Measurements from ENCODE around the gene JAZF1.
"Not testable (repeated sequence)": the region's sequence is repeated elsewhere in the genome, so short reads cannot be mapped to it uniquely, and the experiment has no call there.

JAZF1 gene

DNA sequence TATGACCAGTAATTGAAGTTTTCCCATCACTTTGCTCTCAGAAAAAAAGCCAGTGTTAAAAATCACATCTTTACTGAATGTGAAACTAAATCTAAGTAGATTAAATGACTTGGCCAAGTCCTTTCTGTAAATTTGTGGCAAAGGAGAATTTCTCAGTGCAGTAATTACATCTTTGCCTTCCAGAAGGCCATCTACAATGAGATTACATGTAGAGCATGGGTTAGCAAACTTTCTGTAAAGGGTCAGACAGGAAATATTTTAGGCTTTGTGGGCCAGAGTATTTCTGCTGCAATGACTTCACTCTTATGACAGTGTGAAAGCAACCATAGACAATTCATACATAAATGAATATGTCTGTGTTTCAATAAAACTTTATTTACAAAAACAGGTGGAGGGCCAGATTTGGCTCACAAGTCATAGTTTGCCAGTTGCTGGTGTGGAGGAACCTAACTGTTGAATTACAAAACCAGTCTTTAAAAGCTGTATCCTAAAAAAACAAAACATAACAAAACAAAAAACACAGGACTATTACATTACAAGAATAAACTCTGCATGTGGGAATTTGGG is 249.6 kb downstream of the JAZF1 start:
- H3K4me3 ChIP-seq (ENCODE audit: low read depth, low read length): no peak overlapping the region
- TF ChIP-seq, protein P1, sequence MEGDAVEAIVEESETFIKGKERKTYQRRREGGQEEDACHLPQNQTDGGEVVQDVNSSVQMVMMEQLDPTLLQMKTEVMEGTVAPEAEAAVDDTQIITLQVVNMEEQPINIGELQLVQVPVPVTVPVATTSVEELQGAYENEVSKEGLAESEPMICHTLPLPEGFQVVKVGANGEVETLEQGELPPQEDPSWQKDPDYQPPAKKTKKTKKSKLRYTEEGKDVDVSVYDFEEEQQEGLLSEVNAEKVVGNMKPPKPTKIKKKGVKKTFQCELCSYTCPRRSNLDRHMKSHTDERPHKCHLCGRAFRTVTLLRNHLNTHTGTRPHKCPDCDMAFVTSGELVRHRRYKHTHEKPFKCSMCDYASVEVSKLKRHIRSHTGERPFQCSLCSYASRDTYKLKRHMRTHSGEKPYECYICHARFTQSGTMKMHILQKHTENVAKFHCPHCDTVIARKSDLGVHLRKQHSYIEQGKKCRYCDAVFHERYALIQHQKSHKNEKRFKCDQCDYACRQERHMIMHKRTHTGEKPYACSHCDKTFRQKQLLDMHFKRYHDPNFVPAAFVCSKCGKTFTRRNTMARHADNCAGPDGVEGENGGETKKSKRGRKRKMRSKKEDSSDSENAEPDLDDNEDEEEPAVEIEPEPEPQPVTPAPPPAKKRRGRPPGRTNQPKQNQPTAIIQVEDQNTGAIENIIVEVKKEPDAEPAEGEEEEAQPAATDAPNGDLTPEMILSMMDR (IDR thresholded peaks at IDR 0.05; ENCODE audit: low read depth, low read length, missing control alignments): no peak

DNA sequence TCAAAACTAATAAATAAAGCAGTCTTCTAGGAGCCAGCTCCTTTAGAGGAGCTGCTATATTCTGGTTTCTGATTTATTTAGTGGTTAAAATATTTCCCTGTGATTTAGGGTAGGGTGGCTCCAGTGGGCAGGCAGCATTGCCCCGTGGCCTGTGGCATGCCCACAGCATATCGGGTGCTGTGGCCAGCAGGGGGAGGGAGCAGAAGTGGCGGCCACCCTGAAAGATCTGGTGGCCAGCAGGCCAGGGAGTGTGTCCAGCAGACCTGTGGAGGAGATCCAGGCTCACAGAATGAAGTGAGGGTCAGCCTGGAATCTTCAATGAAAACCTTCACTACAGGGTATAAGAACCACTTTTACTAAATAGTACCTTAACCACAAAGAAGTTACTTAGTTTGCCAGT is 251.5 kb downstream of the JAZF1 start:
- no peak overlapping the region for H3K4me3 ChIP-seq (ENCODE audit: low read depth, low read length)
- DNase-seq (ENCODE audit: low read depth): no peak
- TF ChIP-seq, protein P1 (IDR thresholded peaks at IDR 0.05; ENCODE audit: low read depth, low read length, missing control alignments): peak; percentile 2

More for the DNA sequence above, 249.6 kb downstream of the JAZF1 start:
- no peak for DNase-seq (ENCODE audit: low read depth)

DNA sequence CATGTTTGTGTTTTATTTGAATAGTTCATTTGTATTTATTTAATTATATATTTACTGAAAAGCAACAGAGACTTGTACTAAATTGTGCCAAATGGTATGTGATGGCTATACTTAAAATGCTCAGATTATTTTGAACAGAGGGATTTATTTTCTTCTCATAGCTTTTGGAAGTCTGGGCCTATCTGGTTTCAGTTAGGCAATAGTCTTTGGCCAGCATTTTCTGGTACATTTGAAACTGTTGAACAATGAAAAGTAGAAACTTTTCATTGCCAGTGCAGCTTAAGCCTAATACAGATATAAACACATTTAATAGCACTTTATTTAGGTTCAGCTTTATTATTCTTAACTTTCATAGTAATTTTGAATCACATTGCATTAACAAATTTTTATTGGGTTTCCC is 252.6 kb downstream of the JAZF1 start:
- DNase-seq (ENCODE audit: low read depth): no peak
- TF ChIP-seq, protein P1 (IDR thresholded peaks at IDR 0.05; ENCODE audit: low read depth, low read length, missing control alignments): no peak
- H3K4me3 ChIP-seq (ENCODE audit: low read depth, low read length): no peak overlapping the region

- H3K4me3 ChIP-seq (ENCODE audit: low read depth, low read length): no peak overlapping the region
- DNase-seq (ENCODE audit: low read depth): no peak
- TF ChIP-seq, protein P1 (IDR thresholded peaks at IDR 0.05; ENCODE audit: low read depth, low read length, missing control alignments): no peak
Measured at GRCh38 chr7:27925573-27926201, 254.9 kb downstream of the JAZF1 start.

DNA sequence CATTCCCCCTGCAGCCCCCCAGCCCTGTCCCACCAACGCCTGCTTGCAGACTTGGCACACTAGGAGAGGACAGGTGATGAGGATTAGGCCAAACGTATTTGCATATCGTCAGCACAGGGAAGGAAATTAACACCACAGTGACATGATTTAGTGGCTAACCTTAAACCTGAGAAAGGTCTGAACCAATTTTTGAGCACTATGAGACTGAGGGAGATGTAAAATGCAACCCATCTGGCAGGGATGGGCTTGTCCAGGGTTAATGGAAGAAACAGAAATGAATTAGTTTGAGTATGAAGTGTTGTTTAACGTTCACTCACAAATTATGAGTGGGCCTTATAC is 257.0 kb downstream of the JAZF1 start:
- no peak overlapping the region for H3K4me3 ChIP-seq (ENCODE audit: low read depth, low read length)
- no peak for DNase-seq (ENCODE audit: low read depth)
- TF ChIP-seq, protein P1 (IDR thresholded peaks at IDR 0.05; ENCODE audit: low read depth, low read length, missing control alignments): no peak

DNA sequence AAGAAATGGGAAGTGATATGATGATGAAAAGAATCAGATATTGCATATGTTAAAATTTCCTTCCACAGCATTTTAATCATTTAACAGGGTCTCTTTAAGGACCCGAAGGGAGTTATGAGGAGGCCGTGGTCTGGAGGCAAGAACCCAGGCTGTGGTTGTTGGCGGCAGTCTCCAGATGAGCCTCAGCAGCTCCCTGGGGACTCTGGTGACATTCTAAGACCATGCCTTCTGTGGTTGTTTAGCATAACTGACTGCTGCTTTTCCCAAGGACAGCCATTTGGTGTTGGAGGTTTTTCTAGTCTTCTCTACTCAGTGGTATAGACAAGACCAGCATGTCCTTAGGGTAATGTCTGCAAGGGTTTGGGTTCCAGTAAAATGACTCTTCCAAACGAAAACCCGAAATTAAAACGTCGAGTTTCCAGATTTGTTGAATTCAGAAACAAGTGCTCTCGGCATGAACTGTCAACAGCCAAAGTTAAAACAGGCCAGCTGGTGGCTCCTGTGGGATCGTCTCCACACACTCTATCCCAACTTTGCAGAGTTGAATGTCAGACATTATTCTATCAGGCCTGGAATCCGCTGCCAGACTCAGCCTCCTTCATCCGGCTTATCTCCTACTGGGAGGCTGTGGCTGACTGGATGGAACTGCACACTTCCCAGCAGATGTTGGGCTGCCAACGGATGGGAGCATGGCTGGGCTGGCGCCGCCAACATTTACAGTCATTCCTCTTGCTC is 257.5 kb downstream of the JAZF1 start:
- TF ChIP-seq, protein P1 (IDR thresholded peaks at IDR 0.05; ENCODE audit: low read depth, low read length, missing control alignments): no peak
- no peak overlapping the region for H3K4me3 ChIP-seq (ENCODE audit: low read depth, low read length)
- no peak for DNase-seq (ENCODE audit: low read depth)

- not testable (repeated sequence) for H3K4me3 ChIP-seq (ENCODE audit: low read depth, low read length)
Measured at GRCh38 chr7:27922389-27922788, 258.2 kb downstream of the JAZF1 start.

More at GRCh38 chr7:27922389-27922788, 258.2 kb downstream of the JAZF1 start:
- not testable (repeated sequence) for DNase-seq (ENCODE audit: low read depth)
